Measurements from ENCODE around the gene EYA3.

DNA sequence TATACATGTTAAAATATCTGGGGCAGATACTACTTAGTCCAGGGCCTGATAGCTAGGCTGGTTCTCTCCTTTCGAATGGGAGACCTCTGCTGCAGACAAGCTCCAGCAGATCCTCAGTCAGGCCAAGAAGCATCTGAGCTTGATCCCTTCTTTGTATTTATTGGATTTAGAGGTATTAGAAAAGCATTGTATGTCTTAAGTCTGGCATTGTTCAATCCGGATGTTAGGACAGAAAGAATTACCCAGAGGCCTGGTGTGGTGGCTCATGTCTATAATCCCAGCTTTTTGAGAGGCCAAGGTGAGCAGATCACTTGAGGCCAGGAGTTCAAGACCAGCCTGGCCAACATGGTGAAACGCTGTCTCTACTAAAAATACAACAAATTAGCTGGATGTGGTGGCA is 21.2 kb upstream of the EYA3 start:
- TF ChIP-seq, protein P1, sequence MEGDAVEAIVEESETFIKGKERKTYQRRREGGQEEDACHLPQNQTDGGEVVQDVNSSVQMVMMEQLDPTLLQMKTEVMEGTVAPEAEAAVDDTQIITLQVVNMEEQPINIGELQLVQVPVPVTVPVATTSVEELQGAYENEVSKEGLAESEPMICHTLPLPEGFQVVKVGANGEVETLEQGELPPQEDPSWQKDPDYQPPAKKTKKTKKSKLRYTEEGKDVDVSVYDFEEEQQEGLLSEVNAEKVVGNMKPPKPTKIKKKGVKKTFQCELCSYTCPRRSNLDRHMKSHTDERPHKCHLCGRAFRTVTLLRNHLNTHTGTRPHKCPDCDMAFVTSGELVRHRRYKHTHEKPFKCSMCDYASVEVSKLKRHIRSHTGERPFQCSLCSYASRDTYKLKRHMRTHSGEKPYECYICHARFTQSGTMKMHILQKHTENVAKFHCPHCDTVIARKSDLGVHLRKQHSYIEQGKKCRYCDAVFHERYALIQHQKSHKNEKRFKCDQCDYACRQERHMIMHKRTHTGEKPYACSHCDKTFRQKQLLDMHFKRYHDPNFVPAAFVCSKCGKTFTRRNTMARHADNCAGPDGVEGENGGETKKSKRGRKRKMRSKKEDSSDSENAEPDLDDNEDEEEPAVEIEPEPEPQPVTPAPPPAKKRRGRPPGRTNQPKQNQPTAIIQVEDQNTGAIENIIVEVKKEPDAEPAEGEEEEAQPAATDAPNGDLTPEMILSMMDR (IDR thresholded peaks at IDR 0.05) = no peak
- no peak for TF ChIP-seq POLR2A (IDR thresholded peaks at IDR 0.05)

Data from esophagus squamous epithelium (tissue), 4 donors.